Esophagus muscularis mucosa (tissue), 4 donors: Measurements from ENCODE around the gene NR2C2AP.
A peak's percentile ranks its signal among the peaks of the same experiment; 100 is the strongest.

Source experiments
- CTCF ChIP-seq, 3 experiments: fragments of 200-600 bp in 2 of 3; fragments of 450-650 bp in 1 of 3; sonication (generic) in 2 of 3; IDR thresholded peaks; one replicate each; pipeline ENCODE4 v1.5.1; 2017 to 2019; ENCODE audit warnings: antibody characterized with exemption in 3 of 3, mild to moderate bottlenecking in 2 of 3, moderate library complexity in 1 of 3
- EP300 ChIP-seq: sonication (generic); formaldehyde crosslinking; IDR thresholded peaks from one replicate; pipeline ENCODE4 v1.6.1; 2017; ENCODE audit warnings: antibody characterized with exemption
- POLR2A ChIP-seq: fragments of 450-650 bp; IDR thresholded peaks from one replicate; pipeline ENCODE4 v1.6.1; 2017; ENCODE audit warnings: antibody characterized with exemption, moderate library complexity, mild to moderate bottlenecking, low read depth
- POLR2AphosphoS5 ChIP-seq, 2 donors: sonication (generic); formaldehyde crosslinking; IDR thresholded peaks; one replicate each; pipeline ENCODE4 v1.6.1; 2017; ENCODE audit warnings: antibody characterized with exemption in 2 of 2

GRCh38 chr19:19224852-19225494 is 21.8 kb upstream of the NR2C2AP start:
- no peak for TF ChIP-seq EP300
- no peak for TF ChIP-seq POLR2A
- TF ChIP-seq CTCF (IDR thresholded peaks at IDR 0.05) = peak; percentile 41 to 59 (median 50)
- no peak for TF ChIP-seq POLR2AphosphoS5 (IDR thresholded peaks at IDR 0.05)
